Measurements from ENCODE around the gene NT5C2. TPM values are rescaled to one million over a fixed set of nuclear protein-coding genes. Genes with fewer than 3 reads are reported as not detected.

Gene NT5C2
- total RNA-seq, 1 donor from 2014 or later: 43.3 TPM

GRCh38 chr10:103062854-103063590 lies 130.1 kb downstream of the NT5C2 start:
- DNase-seq (ENCODE audit: low read depth, low spot score): no peak

- DNase-seq (ENCODE audit: low read depth, low spot score): no peak
These were observed 132.5 kb downstream of the NT5C2 start for GRCh38 chr10:103060575-103060974.

- no peak for DNase-seq (ENCODE audit: low read depth, low spot score)
These were observed 135.0 kb downstream of the NT5C2 start for GRCh38 chr10:103058034-103058433.

GRCh38 chr10:103055105-103055504 lies 138.0 kb downstream of the NT5C2 start:
- no peak for DNase-seq (ENCODE audit: low read depth, low spot score)

- DNase-seq (ENCODE audit: low read depth, low spot score): no peak
These were observed 138.5 kb downstream of the NT5C2 start for GRCh38 chr10:103054621-103055020.

- DNase-seq (ENCODE audit: low read depth, low spot score): peak; percentile 33
These were observed 139.2 kb downstream of the NT5C2 start for GRCh38 chr10:103053659-103054581.

- no peak for DNase-seq (ENCODE audit: low read depth, low spot score)
These were observed 143.8 kb downstream of the NT5C2 start for GRCh38 chr10:103049237-103049636.

GRCh38 chr10:103047381-103047780 lies 145.7 kb downstream of the NT5C2 start:
- DNase-seq (ENCODE audit: low read depth, low spot score): no peak

DNA sequence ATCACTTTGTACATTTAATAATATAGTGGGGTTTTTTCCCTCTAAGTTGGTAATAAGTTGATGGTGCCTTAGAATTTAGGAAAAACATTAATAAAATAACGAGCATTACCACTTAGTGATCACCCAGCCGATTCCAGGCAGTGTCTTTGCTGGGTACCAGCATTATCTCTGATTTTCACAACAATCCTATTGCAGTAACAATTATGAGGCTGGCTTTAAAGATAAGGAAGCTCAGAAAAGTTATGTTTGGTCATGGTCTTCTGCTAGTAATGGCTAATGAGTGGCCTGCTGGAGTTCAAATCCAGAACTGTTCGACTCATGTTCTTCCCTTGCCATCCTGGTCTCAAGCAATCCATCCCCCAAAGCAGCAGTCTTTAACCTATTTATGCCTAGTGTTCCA lies 147.1 kb downstream of the NT5C2 start:
- no peak for DNase-seq (ENCODE audit: low read depth, low spot score)

DNA sequence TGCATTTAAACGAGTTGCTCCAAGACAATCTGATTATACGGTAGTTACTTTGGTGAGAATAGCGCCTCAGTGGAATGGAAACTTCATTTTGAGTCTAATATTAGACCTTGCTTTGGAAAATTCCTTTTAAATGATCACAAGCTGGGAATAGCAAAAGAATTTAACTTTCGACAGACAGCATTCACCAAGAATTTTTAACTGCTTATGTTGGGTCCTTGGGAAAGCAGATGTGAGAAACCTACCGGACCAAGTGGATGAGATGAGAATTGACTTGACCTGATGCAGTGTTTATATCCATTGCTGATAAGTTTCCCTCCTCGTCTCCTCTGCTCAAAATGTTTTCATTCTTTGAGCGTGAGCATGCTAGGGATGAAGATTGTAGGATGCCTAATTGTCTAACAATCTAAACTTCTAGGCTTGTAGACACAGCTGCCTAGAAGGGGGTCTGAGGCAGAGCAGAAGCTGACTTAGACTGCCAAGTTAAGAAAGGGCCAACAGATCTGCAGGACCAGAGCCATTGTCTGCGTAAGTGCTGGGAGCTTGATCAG lies 148.1 kb downstream of the NT5C2 start:
- no peak for DNase-seq (ENCODE audit: low read depth, low spot score)

GRCh38 chr10:103042908-103043307 lies 150.2 kb downstream of the NT5C2 start:
- DNase-seq (ENCODE audit: low read depth, low spot score): no peak

DNA sequence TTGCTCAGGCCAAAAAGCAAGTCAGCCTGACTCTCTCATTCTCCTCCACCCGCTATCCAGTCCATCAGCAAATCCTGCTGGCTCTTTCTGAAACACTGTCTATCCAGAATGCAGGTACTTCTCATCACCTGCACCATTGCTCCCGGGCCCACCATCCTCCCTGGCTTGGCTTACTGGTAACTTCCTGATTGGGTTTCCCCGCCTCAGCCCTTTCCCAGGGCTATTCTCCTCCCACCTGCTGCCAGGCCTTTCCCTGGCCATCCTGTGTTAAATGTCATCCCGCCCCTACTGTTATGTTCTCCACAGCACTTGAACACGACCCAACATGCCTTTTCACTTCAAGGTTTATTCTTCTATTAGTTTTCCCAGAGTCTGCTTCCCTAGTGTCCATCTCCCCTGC lies 150.9 kb downstream of the NT5C2 start:
- DNase-seq (ENCODE audit: low read depth, low spot score): no peak

GRCh38 chr10:103041391-103041790 lies 151.7 kb downstream of the NT5C2 start:
- DNase-seq (ENCODE audit: low read depth, low spot score): no peak

DNA sequence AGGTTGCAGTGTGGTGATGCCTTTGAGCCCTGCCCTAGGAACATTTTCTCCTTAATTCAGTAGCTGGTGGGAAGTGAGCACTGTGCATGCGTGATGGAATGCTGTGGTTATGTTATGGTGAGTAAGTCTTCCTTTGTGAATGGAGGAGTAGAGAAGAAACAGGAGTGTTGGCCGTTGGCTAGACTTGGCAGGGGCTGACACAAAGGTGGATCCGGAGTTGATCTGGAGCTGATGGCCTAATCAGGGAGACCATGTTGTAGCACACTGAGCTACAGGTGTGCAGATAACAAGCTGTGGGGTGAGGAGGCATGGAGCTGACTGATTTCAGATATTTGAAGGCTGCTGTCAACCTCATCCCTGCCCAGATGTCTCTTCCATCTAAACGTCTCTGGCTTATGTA lies 152.7 kb downstream of the NT5C2 start:
- DNase-seq (ENCODE audit: low read depth, low spot score): no peak

DNA sequence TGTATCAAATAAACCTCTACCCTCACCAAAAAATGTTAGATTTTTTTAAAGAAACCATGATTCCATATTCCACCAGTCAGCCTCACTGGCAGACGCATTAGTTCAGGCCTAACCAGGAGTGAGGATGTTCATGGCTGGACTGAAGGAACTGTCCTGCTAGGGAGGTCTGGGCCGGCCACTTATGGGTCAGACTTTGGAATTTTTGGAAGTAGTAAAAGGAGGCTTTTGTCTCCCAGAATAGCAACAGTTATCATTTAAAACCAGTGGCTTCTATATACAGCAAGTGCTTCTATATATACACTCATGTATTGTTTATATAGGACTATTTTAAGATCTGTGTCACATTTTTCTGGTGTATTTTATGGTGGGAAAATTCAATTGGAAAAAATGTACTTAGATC lies 154.5 kb downstream of the NT5C2 start:
- DNase-seq (ENCODE audit: low read depth, low spot score): no peak

Other genes with a start within 250 kb of the NT5C2 start
- gene RPEL1, start 52.6 kb upstream of the NT5C2 start, total RNA-seq: 0.07 and 0.13 TPM in 2 replicates
- 0.13 and 0.18 TPM in 2 replicates for gene INA, start 83.9 kb upstream of the NT5C2 start, total RNA-seq
- gene PCGF6, start 157.9 kb upstream of the NT5C2 start, total RNA-seq: 13.3 and 14.9 TPM in 2 replicates
- gene TAF5, start 174.7 kb upstream of the NT5C2 start, total RNA-seq: 4.7 and 10.5 TPM in 2 replicates
- gene ATP5MK, start 203.2 kb upstream of the NT5C2 start, total RNA-seq: 158 and 197 TPM in 2 replicates
- gene PDCD11, start 203.4 kb upstream of the NT5C2 start, total RNA-seq: 53.0 and 75.7 TPM in 2 replicates

All from pulmonary artery endothelial cell (primary cell).